ENCODE measurements around the gene EDN2. TPM values are rescaled to one million over a fixed set of nuclear protein-coding genes. Genes with fewer than 3 reads are reported as not detected.

Gene EDN2
- total RNA-seq, 3 donors from 2014 or later (not counting 1 experiment from before 2014, with no cell fraction given): 0.29 to 0.93 (median 0.64) TPM

- H3K27ac ChIP-seq (ENCODE audit: low read length): no peak overlapping the region
- intact Hi-C loops (cut with micrococcal nuclease): no loop called here
- H3K4me3 ChIP-seq (ENCODE audit: low read length): no peak overlapping the region
- peaks cover 8 to 15% of the 10 kb centered on the region in 2 donors for H3K27me3 Mint-ChIP-seq (ENCODE audit: low read depth in 2 of 2)
- peaks cover 11% of the 10 kb centered on the region for H3K9me3 ChIP-seq (ENCODE audit: control insufficient read depth, insufficient read depth, low read length)
- no peak for TF ChIP-seq CTCF (IDR thresholded peaks at IDR 0.05)
- H3K27me3 ChIP-seq (ENCODE audit: control insufficient read depth, insufficient read depth, low read length): no peaks in the 10 kb centered on the region
- H3K4me1 Mint-ChIP-seq: no peaks in the 10 kb centered on the region
- H3K9me3 Mint-ChIP-seq: no peaks in the 10 kb centered on the region
- H3K36me3 Mint-ChIP-seq: no peaks in the 10 kb centered on the region
- no peaks in the 10 kb centered on the region for H3K36me3 ChIP-seq (ENCODE audit: control insufficient read depth, insufficient read depth, low read length)
- ATAC-seq (no peak), DNase-seq (no peak)
- no peak overlapping the region for H3K27ac Mint-ChIP-seq
- 46% methylated on average over 3 of the region's 3 CpGs for WGBS (ENCODE audit: insufficient coverage)
- no peaks in the 10 kb centered on the region for H3K4me1 ChIP-seq (ENCODE audit: control insufficient read depth, insufficient read depth, low read length)
- H3K4me3 Mint-ChIP-seq: no peak overlapping the region
Measured at GRCh38 chr1:41444246-41444645, 40.2 kb downstream of the EDN2 start.

- 75% methylated on average over 7 of the region's 7 CpGs for WGBS (ENCODE audit: insufficient coverage)
- ATAC-seq: no peak
- H3K27ac Mint-ChIP-seq: no peak overlapping the region
Measured at GRCh38 chr1:41442697-41443251, 41.7 kb downstream of the EDN2 start.

GRCh38 chr1:41440321-41441085 lies 44.0 kb downstream of the EDN2 start:
- peaks cover 11% of the 10 kb centered on the region for H3K9me3 ChIP-seq (ENCODE audit: control insufficient read depth, insufficient read depth, low read length)
- 78% methylated on average over 4 of the region's 4 CpGs for WGBS (ENCODE audit: insufficient coverage)
- intact Hi-C loops (cut with micrococcal nuclease): no loop called here

More at GRCh38 chr1:41442697-41443251, 41.7 kb downstream of the EDN2 start:
- H3K4me1 Mint-ChIP-seq: no peaks in the 10 kb centered on the region
- no peaks in the 10 kb centered on the region for H3K36me3 Mint-ChIP-seq
- Histone ChIP-seq H3K36me3 (ENCODE audit: control insufficient read depth, insufficient read depth, low read length) (no peaks in the 10 kb centered on the region), H3K27ac (ENCODE audit: low read length) (no peak overlapping the region), H3K27me3 (ENCODE audit: control insufficient read depth, insufficient read depth, low read length) (no peaks in the 10 kb centered on the region), H3K4me3 (ENCODE audit: low read length) (no peak overlapping the region), H3K9me3 (ENCODE audit: control insufficient read depth, insufficient read depth, low read length) (peaks cover 11% of the 10 kb centered on the region), H3K4me1 (ENCODE audit: control insufficient read depth, insufficient read depth, low read length) (no peaks in the 10 kb centered on the region)
- H3K9me3 Mint-ChIP-seq: no peaks in the 10 kb centered on the region
- no peak for TF ChIP-seq CTCF (IDR thresholded peaks at IDR 0.05)
- H3K27me3 Mint-ChIP-seq (ENCODE audit: low read depth in 2 of 2): peaks cover 4 to 8% of the 10 kb centered on the region in 2 donors
- intact Hi-C loops (cut with micrococcal nuclease): no loop called here
- no peak overlapping the region for H3K4me3 Mint-ChIP-seq
- DNase-seq: no peak

More at GRCh38 chr1:41440321-41441085, 44.0 kb downstream of the EDN2 start:
- H3K27ac Mint-ChIP-seq: no peak overlapping the region
- no peak for DNase-seq
- no peaks in the 10 kb centered on the region for H3K4me1 ChIP-seq (ENCODE audit: control insufficient read depth, insufficient read depth, low read length)
- H3K27ac ChIP-seq (ENCODE audit: low read length): no peak overlapping the region
- H3K4me1 Mint-ChIP-seq: no peaks in the 10 kb centered on the region
- TF ChIP-seq CTCF (IDR thresholded peaks at IDR 0.05): no peak
- no peak overlapping the region for H3K4me3 Mint-ChIP-seq
- no peaks in the 10 kb centered on the region for H3K36me3 ChIP-seq (ENCODE audit: control insufficient read depth, insufficient read depth, low read length)
- H3K9me3 Mint-ChIP-seq: no peaks in the 10 kb centered on the region
- no peak for ATAC-seq
- H3K36me3 Mint-ChIP-seq: no peaks in the 10 kb centered on the region
- H3K27me3 Mint-ChIP-seq (ENCODE audit: low read depth in 2 of 2): peaks cover 11 to 13% of the 10 kb centered on the region in 2 donors
- no peaks in the 10 kb centered on the region for H3K27me3 ChIP-seq (ENCODE audit: control insufficient read depth, insufficient read depth, low read length)
- no peak overlapping the region for H3K4me3 ChIP-seq (ENCODE audit: low read length)
